Activated CD8-positive, alpha-beta T cell treated with anti-CD3 and anti-CD28 coated beads, Interleukin-2, amount 10 ng/mL, durations not matched to agents 7 days and 5 days (primary cell): ENCODE measurements around the gene ZNF75A. TPM values are rescaled to one million over a fixed set of nuclear protein-coding genes. Genes with fewer than 3 reads are reported as not detected.
A peak's percentile ranks its signal among the peaks of the same experiment; 100 is the strongest.
"Not testable (repeated sequence)": the region's sequence is repeated elsewhere in the genome, so short reads cannot be mapped to it uniquely, and the experiment has no call there.

Experiments
- ATAC-seq: fragments of 150-1000 bp; cut with Tn5 transposase; one replicate; pipeline ENCODE4 v1.10.0; 2021; ENCODE audit warnings: moderate library complexity
- CTCF ChIA-PET: fragments of 350-600 bp; sonication (Branson Sonifier 250); formaldehyde crosslinking; loops from one replicate; lab custom pipeline; 2021; ENCODE audit warnings: antibody characterized with exemption; lab: Charles Lee
- POLR2A ChIA-PET: fragments of 350-600 bp; sonication (Branson Sonifier 250); formaldehyde crosslinking; loops from one replicate; lab custom pipeline; 2021; ENCODE audit warnings: antibody characterized with exemption; lab: Charles Lee
- DNase-seq: peaks from one replicate; pipeline ENCODE4 v3.0.0-alpha.2; 2020
- H3K27ac Mint-ChIP-seq: one replicate; pipeline ENCODE4 v1.8.0; 2021; ENCODE audit warnings: mild to moderate bottlenecking, mixed read lengths
- H3K27me3 Mint-ChIP-seq: one replicate; pipeline ENCODE4 v1.8.0; 2021; ENCODE audit warnings: low read depth, mixed read lengths
- H3K36me3 Mint-ChIP-seq: one replicate; pipeline ENCODE4 v1.8.0; 2021; ENCODE audit warnings: low read depth, mixed read lengths
- H3K4me1 Mint-ChIP-seq: one replicate; pipeline ENCODE4 v1.8.0; 2021; ENCODE audit warnings: low read depth, mixed read lengths
- H3K4me3 Mint-ChIP-seq: one replicate; pipeline ENCODE4 v1.8.0; 2021; ENCODE audit warnings: mild to moderate bottlenecking, mixed read lengths
- H3K9me3 Mint-ChIP-seq: one replicate; pipeline ENCODE4 v1.8.0; 2022; ENCODE audit warnings: mixed read lengths; ENCODE audit not compliant: insufficient read depth
- total RNA-seq, 2 experiments: library from RNA; stranded (reverse); gene quantifications; one replicate each; pipeline ENCODE4 v1.2.3, GENCODE V29; 2021

The ZNF75A gene
- total RNA-seq, 2 experiments from 2014 or later = 38.6 to 40.0 TPM

DNA sequence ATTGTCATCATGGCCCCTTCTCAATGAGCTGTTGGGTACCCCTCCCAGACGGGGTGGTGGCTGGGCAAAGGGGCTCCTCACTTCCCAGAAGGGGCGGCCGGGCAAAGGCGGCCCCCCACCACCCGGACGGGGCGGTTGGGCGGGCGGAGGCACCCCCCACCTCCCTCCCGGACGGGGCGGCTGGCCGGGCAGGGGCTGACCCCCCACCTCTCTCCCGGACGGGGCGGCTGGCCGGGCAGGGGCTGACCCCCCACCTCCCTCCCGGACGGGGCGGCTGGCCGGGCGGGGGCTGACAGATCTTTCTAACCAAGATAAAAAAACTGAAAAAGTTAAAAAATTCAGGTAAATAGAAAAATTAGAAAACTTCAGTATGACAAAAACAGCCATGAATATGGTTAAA, 34.0 kb upstream of the ZNF75A start:
- POLR2A ChIA-PET, H3K4me1 Mint-ChIP-seq, H3K9me3 Mint-ChIP-seq, ATAC-seq, H3K27me3 Mint-ChIP-seq, H3K4me3 Mint-ChIP-seq, CTCF ChIA-PET, H3K27ac Mint-ChIP-seq, DNase-seq: not testable (repeated sequence)
- H3K36me3 Mint-ChIP-seq = peaks cover 17% of the 10 kb centered on the region

- Mint-ChIP-seq H3K4me3 (no peak overlapping the region), H3K4me1 (peaks cover 2% of the 10 kb centered on the region), H3K27ac (no peak overlapping the region), H3K36me3 (no peaks in the 10 kb centered on the region), H3K9me3 (peaks cover 2% of the 10 kb centered on the region), H3K27me3 (peaks cover 15% of the 10 kb centered on the region)
- CTCF ChIA-PET = no interaction called here
- no peak for DNase-seq
- POLR2A ChIA-PET = interaction anchor here (2.3 kb wide), 1 partner anchor 8 kb away, joined by 5 read pairs; the partner anchor contains the start of gene ZNF263
- no peak for ATAC-seq
These were observed 30.8 kb upstream of the ZNF75A start for GRCh38 chr16:3274490-3274889.

- Mint-ChIP-seq H3K9me3 (peaks cover 2% of the 10 kb centered on the region), H3K4me1 (peaks cover 2% of the 10 kb centered on the region), H3K27me3 (peaks cover 15% of the 10 kb centered on the region), H3K36me3 (no peaks in the 10 kb centered on the region), H3K27ac (no peak overlapping the region), H3K4me3 (no peak overlapping the region)
- DNase-seq = no peak
- POLR2A ChIA-PET = no interaction called here
- CTCF ChIA-PET = no interaction called here
- ATAC-seq = no peak
These were observed 30.4 kb upstream of the ZNF75A start for GRCh38 chr16:3274947-3275346.

- H3K4me1 Mint-ChIP-seq = peaks cover 6% of the 10 kb centered on the region
- H3K27ac Mint-ChIP-seq = no peak overlapping the region
- DNase-seq (no peak), ATAC-seq (no peak)
- H3K9me3 Mint-ChIP-seq = peaks cover 2% of the 10 kb centered on the region
- CTCF ChIA-PET = interaction anchor here (0.9 to 1.5 kb wide), 2 partner anchors 10 to 14 kb away, joined by 3 to 13 read pairs; no protein-coding TSS in a partner anchor
- POLR2A ChIA-PET = interaction anchor here (0.7 to 1.1 kb wide), 3 partner anchors 12 to 1236 kb away, joined by 3 to 4 read pairs (median 3); no protein-coding TSS in a partner anchor
- no peak overlapping the region for H3K4me3 Mint-ChIP-seq
- peaks cover 15% of the 10 kb centered on the region for H3K27me3 Mint-ChIP-seq
- H3K36me3 Mint-ChIP-seq = no peaks in the 10 kb centered on the region
These were observed 28.6 kb upstream of the ZNF75A start for GRCh38 chr16:3276679-3277078.

DNA sequence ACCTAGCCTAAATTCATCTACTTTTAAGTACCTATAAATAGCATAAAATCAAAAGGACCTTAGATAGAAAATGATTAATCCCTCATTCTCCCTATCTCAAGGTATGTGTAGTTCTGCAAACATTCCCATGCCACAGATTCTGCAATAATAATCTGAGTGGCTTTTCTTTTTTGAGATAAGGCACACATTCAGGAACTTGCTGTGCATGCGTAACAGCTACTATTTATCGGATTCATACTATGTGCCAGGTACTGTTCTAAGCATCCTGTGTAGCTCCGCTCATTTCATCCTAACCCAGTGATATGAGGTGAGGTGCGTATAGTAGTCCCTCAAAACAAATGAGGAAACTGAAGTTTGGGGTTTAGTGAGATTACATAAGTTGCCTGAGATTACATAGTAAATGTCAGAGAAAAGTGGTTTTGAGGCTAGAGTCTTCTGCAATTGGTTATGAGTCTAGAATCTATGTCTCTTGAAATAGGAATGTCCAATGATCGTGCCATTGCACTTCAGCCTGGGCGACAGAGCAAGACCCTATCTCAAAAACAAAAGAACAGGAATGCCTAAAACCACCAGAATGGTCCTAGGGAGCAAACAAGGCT, 24.0 kb upstream of the ZNF75A start:
- H3K9me3 Mint-ChIP-seq = peaks cover 2% of the 10 kb centered on the region
- ATAC-seq (no peak), DNase-seq (no peak)
- peaks cover 25% of the 10 kb centered on the region for H3K36me3 Mint-ChIP-seq
- H3K4me1 Mint-ChIP-seq = peaks cover 37% of the 10 kb centered on the region
- peaks cover 12% of the 10 kb centered on the region for H3K27me3 Mint-ChIP-seq
- CTCF ChIA-PET = interaction anchor here (1.4 kb wide), 1 partner anchor 14 kb away, joined by 3 read pairs; no protein-coding TSS in a partner anchor
- peak overlapping the region; percentile 25 for H3K27ac Mint-ChIP-seq
- H3K4me3 Mint-ChIP-seq = peak overlapping the region; percentile 52
- POLR2A ChIA-PET = no interaction called here

- H3K4me1 Mint-ChIP-seq = peaks cover 40% of the 10 kb centered on the region
- peaks cover 34% of the 10 kb centered on the region for H3K36me3 Mint-ChIP-seq
- H3K9me3 Mint-ChIP-seq = peaks cover 10% of the 10 kb centered on the region
- peaks cover 4% of the 10 kb centered on the region for H3K27me3 Mint-ChIP-seq
- peak overlapping the region; percentile 97 for H3K27ac Mint-ChIP-seq
- H3K4me3 Mint-ChIP-seq = peak overlapping the region; percentile 88
- no peak for DNase-seq
- CTCF ChIA-PET = interaction anchor here (0.9 to 2.4 kb wide), 9 partner anchors 15 to 254 kb away, joined by 3 to 12 read pairs (median 4); no protein-coding TSS in a partner anchor
- ATAC-seq = peak; percentile 40
- POLR2A ChIA-PET = interaction anchor here (0.7 to 3.4 kb wide), 25 partner anchors 9 to 435 kb away, joined by 3 to 24 read pairs (median 4); partner anchors contain the start of genes CLUAP1, NAA60, OR1F1 and TRAP1
These were observed 23.1 kb upstream of the ZNF75A start for GRCh38 chr16:3282103-3282729.

DNA sequence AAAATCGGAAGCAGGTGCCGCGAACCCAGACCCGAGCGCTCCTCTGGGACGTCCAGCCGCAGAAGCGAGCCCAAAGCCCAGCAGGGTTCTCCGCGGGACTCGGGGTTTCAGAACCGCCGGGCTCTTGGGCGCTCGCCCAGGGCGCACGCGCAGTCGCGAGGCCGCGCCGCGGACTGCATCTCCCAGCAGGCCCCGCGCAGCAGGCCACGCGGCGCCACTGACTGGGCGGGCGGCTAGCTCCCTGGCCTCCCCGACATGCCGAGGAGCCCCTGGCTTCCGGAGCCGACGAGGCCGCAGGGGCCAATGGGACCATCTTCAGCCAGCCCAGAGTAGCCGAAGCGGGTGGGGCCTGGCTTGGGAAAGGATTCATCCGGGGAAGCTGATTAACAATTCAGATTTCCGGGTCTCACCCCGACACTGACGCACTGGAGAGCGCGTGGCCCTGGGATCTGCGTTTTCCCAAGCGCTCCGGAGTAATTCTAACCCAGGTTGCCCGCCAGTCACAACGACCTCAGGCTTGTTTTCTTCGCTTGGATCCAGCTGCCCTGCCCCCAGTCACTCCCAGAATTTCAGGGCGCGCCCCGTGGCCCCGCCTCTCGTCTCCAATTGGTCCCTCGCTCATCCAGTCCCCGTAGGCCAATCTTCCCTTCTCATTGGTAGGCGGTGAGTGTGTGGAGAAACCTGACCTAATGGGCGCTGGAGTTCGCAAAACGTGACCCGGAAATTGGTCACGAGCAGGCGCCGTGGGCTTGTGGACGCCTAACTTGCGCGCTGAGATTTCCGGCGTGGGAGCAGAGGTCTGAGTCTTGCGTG, 22.4 kb upstream of the ZNF75A start, which contains the start of gene ZNF263:
Gene ZNF263, plus strand, starts transcription at position 762 of the 813 bp plus-strand sequence. CDS start 328 bp downstream, outside the sequence.
- ChIA-PET POLR2A (interaction anchor here (0.7 to 3.4 kb wide), 27 partner anchors 10 to 434 kb away, joined by 3 to 24 read pairs (median 4); partner anchors contain the start of genes CLUAP1, NAA60, OR1F1 and TRAP1), CTCF (interaction anchor here (0.9 to 2.4 kb wide), 10 partner anchors 16 to 255 kb away, joined by 3 to 12 read pairs (median 4); partner anchors contain the start of genes TIGD7 and ZNF75A)
- Mint-ChIP-seq H3K9me3 (peaks cover 17% of the 10 kb centered on the region), H3K27me3 (no peaks in the 10 kb centered on the region), H3K36me3 (peaks cover 41% of the 10 kb centered on the region), H3K4me1 (peaks cover 40% of the 10 kb centered on the region), H3K27ac (peak within 1 kb of the TSS; percentile 97), H3K4me3 (peak within 1 kb of the TSS; percentile 88)
- DNase-seq = peak; percentile 95
- ATAC-seq = peak; percentile 90

GRCh38 chr16:3283543-3284447, 21.5 kb upstream of the ZNF75A start:
- Mint-ChIP-seq H3K27me3 (no peaks in the 10 kb centered on the region), H3K27ac (peak overlapping the region; percentile 97), H3K4me3 (peak overlapping the region; percentile 88), H3K9me3 (peaks cover 17% of the 10 kb centered on the region), H3K4me1 (peaks cover 40% of the 10 kb centered on the region), H3K36me3 (peaks cover 50% of the 10 kb centered on the region)
- POLR2A ChIA-PET = interaction anchor here (0.6 to 3.4 kb wide), 21 partner anchors 9 to 684 kb away, joined by 3 to 24 read pairs (median 5); partner anchors contain the start of genes CLUAP1, NAA60, OR1F1 and ZNF174
- DNase-seq (no peak), ATAC-seq (no peak)
- CTCF ChIA-PET = interaction anchor here (0.8 to 2.4 kb wide), 8 partner anchors 17 to 160 kb away, joined by 3 to 12 read pairs (median 4); partner anchors contain the start of genes NAA60, TIGD7, ZNF597 and ZNF75A

DNA sequence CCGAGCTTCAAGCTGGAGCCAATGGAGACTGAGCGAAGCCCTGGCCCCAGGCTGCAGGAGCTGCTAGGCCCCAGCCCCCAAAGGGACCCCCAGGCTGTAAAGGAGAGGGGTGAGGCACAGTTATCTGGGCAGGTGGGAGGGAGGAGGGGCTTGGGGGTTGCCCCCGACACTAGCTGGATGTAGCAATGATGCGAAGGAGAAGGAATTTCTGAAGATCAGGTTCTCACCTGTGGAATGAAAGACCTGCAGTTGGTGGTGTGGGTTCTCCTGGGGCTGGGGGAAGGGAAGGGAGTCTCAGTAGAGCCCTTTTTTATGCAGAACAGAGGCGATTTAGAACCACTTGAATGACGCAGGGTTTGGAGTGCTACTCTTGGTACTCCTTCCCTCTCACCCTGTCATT, 20.2 kb upstream of the ZNF75A start:
- POLR2A ChIA-PET = interaction anchor here (1.5 to 3.4 kb wide), 3 partner anchors 11 to 20 kb away, joined by 4 to 22 read pairs (median 9); no protein-coding TSS in a partner anchor
- peak overlapping the region; percentile 88 for H3K4me3 Mint-ChIP-seq
- no peak for ATAC-seq
- H3K36me3 Mint-ChIP-seq = peaks cover 63% of the 10 kb centered on the region
- no peaks in the 10 kb centered on the region for H3K27me3 Mint-ChIP-seq
- CTCF ChIA-PET = no interaction called here
- H3K9me3 Mint-ChIP-seq = peaks cover 26% of the 10 kb centered on the region
- H3K27ac Mint-ChIP-seq = peak overlapping the region; percentile 91
- no peak for DNase-seq
- peaks cover 40% of the 10 kb centered on the region for H3K4me1 Mint-ChIP-seq

GRCh38 chr16:3289998-3290673, 15.2 kb upstream of the ZNF75A start:
- no peak for DNase-seq
- Mint-ChIP-seq H3K4me3 (no peak overlapping the region), H3K4me1 (peaks cover 15% of the 10 kb centered on the region), H3K27ac (no peak overlapping the region), H3K27me3 (no peaks in the 10 kb centered on the region), H3K36me3 (peaks cover 93% of the 10 kb centered on the region), H3K9me3 (peaks cover 73% of the 10 kb centered on the region)
- CTCF ChIA-PET = no interaction called here
- ATAC-seq = no peak
- POLR2A ChIA-PET = interaction anchor here (1.0 kb wide), 1 partner anchor 16 kb away, joined by 4 read pairs; no protein-coding TSS in a partner anchor
